NCI-H510A treated with DMSO at 0.1 percent for 48 hours (cell line): Measurements from ENCODE around the gene SCAMP2.

Source experiments
- DNase-seq: peaks from one replicate; lab custom pipeline; 2025; lab: John Stamatoyannopoulos, UW

The SCAMP2 gene

GRCh38 chr15:74820056-74820455, 53.1 kb downstream of the SCAMP2 start:
- no peak for DNase-seq

- DNase-seq, result no peak
Measured at GRCh38 chr15:74817370-74817737, 55.8 kb downstream of the SCAMP2 start.

- DNase-seq, result no peak
Measured at GRCh38 chr15:74816624-74817369, 56.4 kb downstream of the SCAMP2 start.

DNA sequence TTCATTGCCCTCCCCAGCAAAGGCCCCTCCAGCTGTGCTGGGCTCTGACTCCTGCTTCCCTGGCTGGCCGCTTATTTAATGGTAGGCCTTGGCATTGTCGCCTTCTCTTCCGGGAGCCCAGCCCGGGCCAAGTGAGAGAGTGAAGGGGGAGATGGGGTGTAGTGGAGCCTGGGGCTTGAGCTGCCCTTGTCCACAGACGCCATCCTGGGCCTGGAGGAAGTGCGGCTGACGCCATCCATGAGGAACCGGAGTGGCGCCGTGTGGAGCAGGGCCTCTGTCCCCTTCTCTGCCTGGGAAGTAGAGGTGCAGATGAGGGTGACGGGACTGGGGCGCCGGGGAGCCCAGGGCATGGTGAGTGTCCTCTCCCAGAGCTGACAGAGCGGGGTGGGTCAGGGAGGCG, 57.2 kb downstream of the SCAMP2 start:
- DNase-seq, result no peak

DNA sequence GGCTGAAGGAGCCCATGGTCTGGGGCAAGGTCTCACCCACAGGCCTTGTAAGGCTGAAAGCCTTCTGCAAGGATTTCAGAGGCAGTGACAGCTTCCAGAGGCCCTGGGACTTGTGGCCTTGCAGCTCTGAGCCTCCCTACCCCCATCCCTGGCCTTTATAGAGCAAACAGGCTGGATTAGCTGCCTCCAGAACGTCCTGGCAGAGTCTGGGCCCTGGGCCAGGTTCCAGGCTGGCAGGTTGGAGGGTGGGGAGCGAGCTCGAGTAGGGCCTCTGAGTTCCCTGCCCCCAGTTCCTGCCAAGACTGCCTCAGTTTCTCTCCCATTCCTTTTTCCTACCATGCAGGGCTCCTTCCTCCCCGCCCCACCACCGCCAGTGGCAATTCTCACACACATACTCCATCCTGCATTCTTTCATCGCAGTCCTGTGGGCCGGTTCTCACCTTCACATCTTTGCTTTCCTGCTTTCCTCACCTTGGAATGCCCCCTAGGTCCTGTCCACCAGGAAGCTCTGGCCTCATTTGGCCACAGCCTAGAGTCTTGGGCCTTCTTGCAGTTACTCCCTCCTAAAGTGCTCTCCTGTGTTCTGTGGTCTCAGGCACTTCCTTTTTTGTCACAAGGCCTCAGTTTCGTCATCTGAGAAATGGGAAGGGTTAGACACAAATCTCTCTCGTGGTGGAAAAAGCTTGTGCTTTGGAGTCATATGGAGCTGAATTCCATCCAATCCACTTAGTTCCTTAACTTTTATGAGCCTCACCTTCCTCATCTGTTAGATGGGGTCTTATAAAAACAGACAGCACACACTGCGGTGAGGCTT, 57.8 kb downstream of the SCAMP2 start:
- no peak for DNase-seq

DNA sequence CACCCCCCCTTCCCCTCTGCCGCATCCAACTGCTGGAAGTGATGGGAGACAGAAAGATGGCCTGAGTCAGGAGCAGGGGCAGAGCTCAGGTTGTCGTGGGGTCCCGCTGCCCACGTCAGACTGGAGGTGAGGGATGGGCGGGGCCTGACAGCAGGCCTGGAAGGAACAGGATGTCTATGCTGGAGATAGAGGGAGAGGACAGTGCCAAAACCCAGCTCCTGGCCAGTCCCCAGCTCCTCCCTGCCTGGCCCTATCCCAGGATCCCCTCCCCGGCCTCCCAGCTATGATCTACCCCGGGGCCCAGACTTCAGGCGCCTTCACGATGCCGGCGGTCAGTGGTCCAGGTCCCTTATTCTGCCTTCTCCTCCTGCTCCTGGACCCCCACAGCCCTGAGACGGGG, 60.6 kb downstream of the SCAMP2 start, which contains the start of gene LMAN1L:
Gene LMAN1L (plus strand): TSS at position 303 of the 400 bp plus-strand sequence. CDS start 20 bp downstream, at position 323.
- no peak for DNase-seq

DNA sequence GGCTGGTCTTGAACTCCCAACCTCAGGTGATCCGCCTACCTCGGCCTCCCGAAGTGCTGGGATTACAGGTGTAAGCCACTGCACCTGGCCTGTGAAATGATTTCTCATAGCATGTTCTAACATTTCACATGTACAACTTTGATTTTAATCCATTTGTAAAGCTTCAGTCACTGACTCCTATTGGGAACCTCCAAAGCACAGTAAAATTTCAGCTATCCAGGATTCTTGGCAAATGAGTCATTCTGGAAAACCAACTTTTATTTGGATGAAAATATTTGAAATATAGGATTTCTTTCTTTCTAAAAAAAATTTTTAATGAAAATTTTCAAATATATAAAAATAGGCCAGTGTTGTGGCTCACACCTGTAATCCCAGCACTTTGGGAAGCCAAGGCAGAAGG, 63.2 kb downstream of the SCAMP2 start:
- DNase-seq, result no peak

DNA sequence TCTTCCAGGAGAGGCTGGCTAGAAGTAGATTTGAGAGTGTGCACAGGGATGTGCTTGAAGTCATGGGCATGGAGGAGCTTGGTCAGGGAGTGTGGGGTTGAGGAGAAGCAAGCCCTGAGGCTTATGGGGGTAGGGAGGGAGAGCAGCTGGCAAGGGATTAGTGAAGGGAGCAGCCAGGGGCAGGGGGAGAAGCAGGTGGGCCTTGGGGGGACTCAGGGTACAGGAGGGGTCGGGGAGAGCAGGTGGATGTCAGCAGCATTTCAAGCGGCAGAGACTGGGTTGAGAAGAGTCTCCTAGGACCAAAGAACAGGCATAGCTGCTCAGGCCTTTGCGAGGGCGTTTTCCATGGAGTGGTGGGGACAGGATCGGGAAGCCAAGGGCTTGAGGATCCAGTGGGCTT, 63.9 kb downstream of the SCAMP2 start:
- DNase-seq, result no peak

- no peak for DNase-seq
Measured at GRCh38 chr15:74808840-74809229, 64.3 kb downstream of the SCAMP2 start.

GRCh38 chr15:74808078-74808839, 64.9 kb downstream of the SCAMP2 start:
- DNase-seq, result no peak

- no peak for DNase-seq
Measured at GRCh38 chr15:74807282-74807681, 65.9 kb downstream of the SCAMP2 start.

DNA sequence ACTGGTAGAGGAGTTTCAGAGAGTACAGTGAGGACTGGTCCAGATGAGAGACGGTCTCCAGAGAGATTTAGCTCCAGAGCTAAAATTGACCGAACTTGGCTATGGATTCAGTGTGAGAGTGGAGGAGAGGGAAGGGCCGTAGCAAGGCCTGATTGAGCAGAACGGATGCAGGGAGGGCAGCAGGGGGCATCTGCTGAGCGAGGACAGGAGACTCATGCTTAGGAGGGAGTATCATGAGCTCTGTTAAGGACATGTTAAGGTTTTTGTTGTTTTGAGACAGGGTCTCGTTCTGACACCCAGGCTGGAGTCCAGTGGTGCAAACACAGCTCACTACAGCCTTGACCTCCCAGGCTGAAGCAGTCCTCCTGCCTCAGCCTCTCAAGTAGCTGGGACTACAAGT, 68.2 kb downstream of the SCAMP2 start:
- no peak for DNase-seq

- no peak for DNase-seq
Measured at GRCh38 chr15:74802862-74803447, 70.2 kb downstream of the SCAMP2 start.

GRCh38 chr15:74802290-74802689, 70.9 kb downstream of the SCAMP2 start:
- DNase-seq, result no peak

- no peak for DNase-seq
Measured at GRCh38 chr15:74801311-74801997, 71.7 kb downstream of the SCAMP2 start.

GRCh38 chr15:74800559-74801094, 72.5 kb downstream of the SCAMP2 start:
- DNase-seq, result no peak

GRCh38 chr15:74799856-74800558, 73.2 kb downstream of the SCAMP2 start:
- DNase-seq, result peak; percentile 30

DNA sequence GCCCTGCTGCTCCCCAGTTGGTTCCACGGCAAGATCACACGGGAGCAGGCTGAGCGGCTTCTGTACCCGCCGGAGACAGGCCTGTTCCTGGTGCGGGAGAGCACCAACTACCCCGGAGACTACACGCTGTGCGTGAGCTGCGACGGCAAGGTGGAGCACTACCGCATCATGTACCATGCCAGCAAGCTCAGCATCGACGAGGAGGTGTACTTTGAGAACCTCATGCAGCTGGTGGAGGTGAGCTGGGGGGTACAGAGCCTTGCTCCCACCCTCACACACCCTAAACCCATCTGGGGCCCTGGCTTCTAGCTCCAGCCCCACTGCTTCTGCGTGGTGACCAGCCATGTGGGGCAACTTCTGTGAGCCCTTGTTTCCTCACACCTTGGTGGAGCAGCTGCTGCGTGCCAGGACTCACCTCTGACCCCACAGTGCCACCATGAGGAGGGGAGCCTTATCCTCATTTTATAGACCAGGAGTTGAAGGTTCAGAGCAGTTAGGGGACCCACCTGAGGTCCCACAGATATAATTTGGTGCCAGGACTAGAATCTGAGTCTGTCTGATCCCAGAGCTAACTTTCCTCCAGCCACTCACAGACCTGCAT, 73.8 kb downstream of the SCAMP2 start:
- no peak for DNase-seq

- no peak for DNase-seq
Measured at GRCh38 chr15:74798388-74799254, 74.5 kb downstream of the SCAMP2 start.
